Umbilical cord (tissue), 2 donors: ENCODE data around the gene AP2A2. TPM values are rescaled to one million over a fixed set of nuclear protein-coding genes. Genes with fewer than 3 reads are reported as not detected.
A peak's percentile ranks its signal among the peaks of the same experiment; 100 is the strongest.
"Not testable (repeated sequence)": the region's sequence is repeated elsewhere in the genome, so short reads cannot be mapped to it uniquely, and the experiment has no call there.

Experiments used
- DNase-seq: peaks from one replicate; pipeline ENCODE4 v3.0.0-alpha.2; 2015; ENCODE audit warnings: low spot score
- total RNA-seq: library from RNA; depleted of rRNA; stranded (reverse); fragments of >200 nt; gene quantifications from one replicate; pipeline ENCODE4 v1.2.3, GENCODE V29; 2014; ENCODE audit warnings: low replicate concordance; ENCODE audit not compliant: insufficient read depth

The AP2A2 gene
- total RNA-seq, 1 donor from 2014 or later = 24.1 TPM

DNA sequence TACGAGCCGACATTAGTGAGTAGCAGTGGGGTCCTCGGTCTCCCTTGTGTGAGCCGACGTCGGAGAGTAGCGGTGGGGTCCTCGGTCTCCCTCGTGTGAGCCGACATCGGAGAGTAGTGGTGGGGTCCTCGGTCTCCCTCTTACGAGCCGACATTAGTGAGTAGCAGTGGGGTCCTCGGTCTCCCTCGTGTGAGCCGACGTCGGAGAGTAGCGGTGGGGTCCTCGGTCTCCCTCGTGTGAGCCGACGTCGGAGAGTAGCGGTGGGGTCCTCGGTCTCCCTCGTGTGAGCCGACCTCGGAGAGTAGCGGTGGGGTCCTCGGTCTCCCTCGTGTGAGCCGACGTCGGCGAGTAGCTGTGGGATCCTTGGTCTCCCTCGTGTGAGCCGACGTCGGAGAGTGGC lies 49.7 kb downstream of the AP2A2 start:
- DNase-seq = not testable (repeated sequence)

DNA sequence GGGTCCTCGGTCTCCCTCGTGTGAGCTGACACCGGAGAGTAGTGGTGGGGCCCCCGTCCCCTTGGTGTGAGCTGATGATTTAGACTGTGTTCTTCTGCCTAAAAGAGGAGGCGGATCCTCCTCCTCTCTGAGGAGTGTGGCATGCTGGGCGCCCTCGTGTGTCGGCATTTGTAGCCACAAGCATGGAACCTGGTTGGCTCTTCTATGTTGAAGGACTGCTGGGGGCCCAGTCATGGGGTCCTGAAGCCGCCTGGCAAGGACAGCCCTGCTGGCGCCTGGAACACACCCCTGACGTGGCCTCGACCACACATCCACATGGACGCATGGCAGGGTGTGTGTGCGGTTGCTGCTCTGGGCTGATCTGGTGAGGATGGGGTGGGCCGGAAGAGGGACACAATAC lies 50.2 kb downstream of the AP2A2 start:
- DNase-seq = no peak

DNA sequence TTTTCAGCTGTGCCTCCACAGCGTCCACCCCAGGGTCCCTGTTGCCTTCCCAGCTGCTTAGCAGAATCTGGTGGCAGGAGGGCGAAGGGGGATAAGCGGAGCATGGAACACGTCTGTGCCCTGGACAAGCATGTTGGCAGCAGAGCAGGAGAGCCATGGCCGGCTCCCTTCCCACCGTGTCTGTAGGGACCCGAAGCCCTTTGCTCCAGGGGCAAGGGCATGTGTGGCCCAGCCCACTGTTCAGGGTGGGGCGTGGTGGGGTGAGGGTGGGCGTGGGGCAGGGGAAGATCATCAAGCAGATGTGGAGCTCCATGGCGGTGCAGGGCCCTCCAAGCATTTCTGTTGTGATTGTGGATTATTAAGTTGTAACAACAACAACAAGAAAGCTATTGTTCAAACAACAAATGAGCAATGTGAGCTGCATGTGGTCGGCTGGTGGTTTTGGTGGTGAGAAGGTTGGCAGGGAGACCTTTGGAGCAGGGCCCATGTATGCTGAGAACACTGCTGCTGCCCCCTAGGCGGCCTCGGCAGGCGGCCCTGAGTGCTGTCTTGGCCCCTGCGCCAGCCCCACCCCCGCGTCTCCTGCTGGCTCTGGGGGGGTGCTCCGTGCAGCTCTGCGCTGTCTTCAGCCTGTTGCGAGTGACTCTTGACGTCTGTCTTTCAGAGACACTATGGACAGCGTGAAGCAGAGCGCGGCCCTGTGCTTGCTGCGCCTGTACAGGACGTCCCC lies 50.9 kb downstream of the AP2A2 start:
- no peak for DNase-seq

DNA sequence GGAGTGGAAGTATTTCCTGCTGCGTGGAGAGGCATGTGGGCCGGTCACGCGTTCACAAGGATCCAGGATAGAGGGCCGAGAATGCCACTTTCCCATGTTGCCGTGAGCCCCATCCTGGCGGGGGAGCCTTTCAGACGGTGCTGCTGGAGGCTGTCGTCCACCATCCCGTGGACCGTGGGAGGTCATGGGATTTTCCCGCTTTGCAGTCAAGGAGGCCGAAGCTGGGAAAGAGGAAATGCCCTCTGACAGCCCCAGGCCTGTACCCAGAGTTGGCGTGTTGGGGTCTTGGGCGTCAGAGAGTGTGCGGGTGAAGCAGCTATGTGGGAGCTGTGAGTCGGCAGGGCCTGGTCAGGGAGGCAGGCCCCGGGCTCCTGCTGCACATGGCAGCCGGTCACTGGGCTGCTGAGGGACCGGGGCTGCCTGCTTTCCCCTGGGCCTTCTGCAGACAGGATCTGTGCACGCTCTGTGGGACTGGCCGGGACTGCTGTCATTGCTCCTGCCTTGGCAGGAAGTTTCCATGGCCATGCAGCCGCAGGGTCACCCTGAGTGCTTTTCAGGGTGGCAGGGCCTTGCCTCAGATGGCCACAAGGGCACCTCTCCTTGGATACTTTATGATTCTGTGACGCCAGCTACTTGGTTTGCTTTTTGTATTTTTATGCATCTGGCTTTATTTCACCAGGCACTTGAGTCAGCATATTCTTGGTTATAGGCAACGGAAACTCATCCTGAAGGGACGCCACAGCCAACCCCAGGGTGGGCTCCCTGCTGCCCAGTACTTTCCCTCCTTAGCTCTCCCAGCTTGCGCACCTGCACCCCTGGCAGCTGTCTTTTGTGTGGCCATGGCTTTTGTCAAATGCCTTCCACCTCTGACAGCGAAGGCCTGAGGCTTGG lies 52.4 kb downstream of the AP2A2 start:
- no peak for DNase-seq

DNA sequence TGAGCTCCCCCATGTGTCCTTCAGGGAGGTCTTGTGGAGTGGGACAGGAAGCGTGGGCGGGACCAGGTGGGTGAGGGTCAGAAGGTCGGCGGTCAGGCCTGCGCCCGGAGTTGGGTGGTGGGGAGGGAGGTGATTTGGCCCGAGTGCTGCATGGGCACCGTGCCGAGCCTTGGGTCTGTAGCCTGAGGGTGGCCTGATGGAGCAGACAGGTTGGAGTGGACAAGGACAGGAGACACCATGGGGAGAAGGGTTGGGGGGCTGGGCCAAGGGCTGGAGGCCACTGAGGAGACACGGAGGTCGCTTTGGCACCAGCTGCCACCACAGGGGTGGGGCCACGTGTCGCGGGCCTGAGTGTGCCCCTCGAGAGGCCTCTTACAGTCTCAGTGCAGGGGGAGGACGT lies 53.1 kb downstream of the AP2A2 start:
- no peak for DNase-seq

DNA sequence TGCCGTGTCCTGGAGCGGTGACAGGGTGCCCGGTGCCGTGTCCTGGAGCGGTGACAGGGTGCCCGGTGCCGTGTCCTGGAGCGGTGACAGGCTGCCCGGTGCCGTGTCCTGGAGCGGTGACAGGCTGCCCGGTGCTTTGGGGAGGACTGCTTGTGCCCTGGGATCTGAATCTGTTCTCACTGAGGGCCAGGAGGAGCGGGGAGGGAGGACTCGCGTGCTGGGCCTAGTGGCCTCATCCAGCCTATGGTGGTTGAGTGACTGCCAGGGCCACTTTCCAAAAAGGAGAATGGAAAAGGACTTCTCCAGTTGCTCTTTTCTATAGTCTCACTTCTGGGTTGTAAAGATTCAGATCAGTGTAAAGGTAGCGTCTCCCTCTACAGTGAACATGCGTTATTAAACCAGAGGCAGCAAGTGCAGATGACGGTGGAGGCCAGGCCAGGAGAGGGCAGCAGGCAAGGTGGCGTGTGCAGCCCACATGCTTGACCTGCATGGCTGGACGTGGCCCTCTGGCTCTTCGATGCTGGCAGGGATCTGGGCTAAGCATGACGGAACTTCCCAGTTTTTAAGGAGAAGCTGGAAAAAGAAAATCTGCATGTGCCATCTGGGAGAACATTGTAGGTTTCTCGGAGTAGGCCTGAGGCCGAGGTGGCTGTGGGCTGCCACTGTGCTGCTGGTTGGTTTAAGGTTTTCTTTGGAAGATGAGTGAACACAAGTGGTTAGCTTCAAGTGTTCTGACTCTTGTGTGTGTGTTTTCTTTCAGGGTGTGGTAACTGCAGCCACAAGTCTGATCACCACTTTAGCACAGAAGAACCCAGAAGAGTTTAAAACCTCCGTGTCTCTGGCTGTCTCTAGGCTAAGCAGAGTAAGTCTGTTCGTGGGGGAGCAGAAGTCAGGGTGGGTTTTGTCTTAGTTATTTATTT lies 55.0 kb downstream of the AP2A2 start:
- no peak for DNase-seq

DNA sequence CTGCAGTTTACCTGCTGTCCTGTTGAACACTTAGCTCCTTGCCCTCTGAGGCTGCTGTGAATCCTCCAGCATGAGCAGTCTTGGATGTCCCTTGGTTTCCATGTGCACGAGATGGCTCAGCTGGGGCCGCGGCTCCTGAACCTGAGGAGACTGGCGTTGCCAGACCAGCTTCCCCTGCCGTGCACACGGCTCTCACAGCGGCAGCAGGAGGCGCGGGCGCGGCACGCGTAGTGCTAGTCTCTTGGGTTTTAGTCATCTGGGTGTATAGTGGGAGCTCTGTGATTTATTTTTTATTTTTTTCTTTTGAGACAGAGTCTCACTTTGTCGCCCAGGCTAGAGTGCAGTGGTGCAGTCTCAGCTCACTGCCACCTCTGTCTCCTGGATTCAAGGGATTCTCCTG lies 56.1 kb downstream of the AP2A2 start:
- no peak for DNase-seq

DNA sequence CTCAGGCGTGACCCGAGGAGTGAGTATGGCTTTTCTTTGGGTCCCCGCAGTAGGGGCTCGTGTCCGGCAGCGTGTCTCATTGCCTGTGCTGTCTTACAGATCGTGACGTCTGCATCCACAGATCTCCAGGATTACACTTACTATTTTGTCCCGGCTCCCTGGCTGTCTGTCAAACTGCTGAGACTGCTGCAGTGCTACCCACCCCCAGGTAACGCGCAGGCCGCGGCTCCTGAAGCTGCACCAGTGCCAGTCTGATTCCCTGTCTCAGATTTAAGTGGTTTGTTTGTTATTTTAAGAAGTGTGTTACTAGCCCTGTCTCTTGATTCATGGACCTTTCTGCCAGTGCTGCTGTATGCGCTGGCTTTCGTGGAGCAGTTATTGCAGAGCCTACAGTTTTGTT lies 58.9 kb downstream of the AP2A2 start:
- no peak for DNase-seq

DNA sequence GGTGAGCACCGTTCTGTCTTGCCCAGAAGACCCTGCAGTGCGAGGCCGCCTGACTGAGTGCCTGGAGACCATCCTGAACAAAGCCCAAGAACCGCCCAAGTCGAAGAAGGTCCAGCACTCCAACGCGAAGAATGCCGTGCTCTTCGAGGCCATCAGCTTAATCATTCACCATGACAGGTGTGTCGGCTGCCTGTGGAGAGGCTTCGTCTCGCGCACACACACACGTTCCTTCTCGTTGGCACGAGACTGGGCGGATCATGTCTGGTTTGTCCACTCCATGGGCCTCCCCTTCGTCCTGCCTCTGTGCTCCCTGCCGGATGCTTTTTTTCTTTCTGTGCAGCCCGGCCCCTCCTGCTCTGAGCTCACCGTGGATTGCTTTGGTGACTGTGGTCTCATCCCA lies 59.7 kb downstream of the AP2A2 start:
- no peak for DNase-seq

DNA sequence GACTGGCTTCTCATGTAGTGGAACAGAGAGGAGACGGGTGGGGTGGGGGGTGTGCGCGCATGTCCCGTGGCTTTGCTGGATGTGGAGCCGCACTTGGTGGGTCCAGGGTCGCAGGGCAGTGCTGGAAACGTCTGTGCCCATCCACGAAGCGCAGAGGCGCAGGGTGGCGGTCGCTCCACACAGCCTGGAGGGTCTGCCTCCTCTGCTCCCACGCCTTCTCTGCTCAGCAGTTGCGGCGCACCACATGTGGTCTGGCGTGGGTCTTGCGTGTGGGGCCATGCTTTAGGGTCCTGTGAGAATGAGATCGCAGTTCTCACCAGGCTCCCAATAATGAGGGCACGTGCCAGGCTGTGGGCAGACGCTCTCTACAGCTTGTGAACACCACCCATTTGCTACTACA lies 60.2 kb downstream of the AP2A2 start:
- DNase-seq = no peak

DNA sequence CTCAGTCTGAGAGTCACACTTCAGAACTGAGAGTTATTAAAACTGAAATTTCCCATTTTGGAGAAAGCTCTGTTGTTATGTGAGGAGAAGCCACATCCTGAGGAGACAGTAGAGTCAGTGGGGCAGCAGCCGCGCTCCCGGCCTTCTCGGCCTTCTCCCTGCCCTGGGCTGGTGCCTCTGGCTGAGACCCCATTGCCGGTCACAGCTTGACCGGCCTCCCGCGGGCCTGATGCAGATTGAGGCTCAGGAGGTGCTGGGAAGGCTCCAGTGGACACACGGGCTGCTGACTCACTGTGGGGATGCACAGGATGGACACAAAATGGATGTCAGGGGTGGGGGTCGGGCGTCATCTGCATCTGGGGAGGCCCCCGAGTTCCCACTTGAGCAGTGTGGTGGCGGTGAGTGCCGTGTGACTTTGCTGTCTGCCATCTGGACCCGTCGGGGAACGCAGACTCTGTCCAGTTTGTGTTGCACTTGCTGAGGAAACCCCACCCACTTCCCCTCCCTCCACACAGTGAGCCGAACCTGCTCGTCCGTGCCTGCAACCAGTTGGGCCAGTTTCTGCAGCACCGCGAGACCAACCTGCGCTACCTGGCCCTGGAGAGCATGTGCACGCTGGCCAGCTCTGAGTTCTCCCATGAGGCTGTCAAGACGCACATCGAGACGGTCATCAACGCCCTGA lies 60.7 kb downstream of the AP2A2 start:
- peak; percentile 63 for DNase-seq

DNA sequence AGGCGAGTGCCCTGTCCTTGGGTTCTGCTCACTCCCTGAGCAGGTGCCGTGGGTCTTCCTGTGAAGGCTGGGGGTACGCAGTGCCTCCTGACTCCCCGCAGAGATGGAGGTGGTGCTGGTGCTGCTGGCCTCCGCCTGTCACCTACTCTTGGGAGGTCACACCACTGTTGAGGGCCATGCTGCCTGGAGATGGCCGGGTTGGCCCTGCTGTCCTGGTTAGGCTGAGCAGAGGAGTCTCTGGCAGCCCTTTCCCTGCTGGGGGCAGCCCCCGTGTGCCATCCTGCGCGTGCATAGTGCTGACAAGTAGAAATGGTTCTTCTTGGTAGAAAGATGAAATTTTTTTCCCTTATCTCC lies 61.3 kb downstream of the AP2A2 start:
- DNase-seq = no peak

DNA sequence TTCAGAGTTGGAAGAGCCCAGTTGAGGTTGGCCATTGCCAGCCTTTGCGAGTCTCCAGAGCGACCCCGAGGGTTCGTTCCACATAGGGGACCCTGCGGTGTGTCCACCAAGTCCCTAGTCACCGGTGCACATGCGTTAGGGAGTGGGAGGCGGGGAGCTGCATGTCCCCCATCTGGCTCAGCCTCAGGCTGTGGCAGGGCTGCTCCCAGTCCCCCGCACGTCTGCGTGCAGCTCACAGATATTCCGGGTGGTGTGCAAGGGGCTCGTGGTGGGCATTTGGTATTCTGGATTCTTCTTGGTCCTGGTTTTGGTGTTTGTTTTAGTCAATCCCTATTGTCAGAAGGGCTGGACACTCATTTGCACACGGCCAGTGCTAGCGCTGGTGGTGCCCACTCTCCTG lies 62.0 kb downstream of the AP2A2 start:
- DNase-seq = no peak

DNA sequence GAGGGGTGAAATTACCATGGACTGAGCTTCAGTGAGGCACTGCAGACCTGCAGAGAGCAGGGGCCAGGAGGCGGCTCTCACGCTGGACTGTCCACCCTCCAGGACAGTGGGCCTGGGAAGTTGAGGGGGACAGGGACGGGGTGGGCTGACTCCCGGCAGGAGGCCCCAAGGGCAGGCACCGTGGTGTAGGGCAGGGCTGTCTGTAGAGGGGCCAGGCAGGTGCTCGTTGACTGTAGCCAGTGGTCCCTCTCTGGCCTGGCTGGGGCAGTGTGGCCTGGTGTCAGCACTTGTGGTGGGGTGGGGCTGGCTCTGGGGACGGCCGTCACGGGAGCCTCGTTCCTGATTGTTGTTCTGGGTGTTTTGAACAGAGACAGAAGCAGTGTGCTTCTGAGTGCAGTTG lies 64.4 kb downstream of the AP2A2 start:
- no peak for DNase-seq

DNA sequence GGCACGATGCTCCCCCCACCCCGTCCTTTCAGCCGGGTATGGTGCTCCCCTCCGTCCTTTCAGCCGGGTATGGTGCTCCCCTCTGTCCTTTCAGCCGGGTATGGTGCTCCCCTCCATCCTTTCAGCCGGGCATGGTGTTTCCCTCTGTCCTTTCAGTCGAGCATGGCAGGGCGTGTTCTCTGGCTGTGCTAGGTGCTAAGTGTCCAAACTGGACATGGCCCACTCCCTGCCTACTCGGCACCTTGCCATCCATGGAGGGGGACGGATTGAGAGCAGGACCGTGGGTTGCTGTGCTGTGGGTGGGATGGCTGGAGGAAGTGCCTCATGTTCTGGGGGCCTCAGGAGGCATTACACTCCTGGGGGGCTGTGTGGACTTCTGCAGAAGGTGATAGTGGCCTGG lies 65.4 kb downstream of the AP2A2 start:
- no peak for DNase-seq

DNA sequence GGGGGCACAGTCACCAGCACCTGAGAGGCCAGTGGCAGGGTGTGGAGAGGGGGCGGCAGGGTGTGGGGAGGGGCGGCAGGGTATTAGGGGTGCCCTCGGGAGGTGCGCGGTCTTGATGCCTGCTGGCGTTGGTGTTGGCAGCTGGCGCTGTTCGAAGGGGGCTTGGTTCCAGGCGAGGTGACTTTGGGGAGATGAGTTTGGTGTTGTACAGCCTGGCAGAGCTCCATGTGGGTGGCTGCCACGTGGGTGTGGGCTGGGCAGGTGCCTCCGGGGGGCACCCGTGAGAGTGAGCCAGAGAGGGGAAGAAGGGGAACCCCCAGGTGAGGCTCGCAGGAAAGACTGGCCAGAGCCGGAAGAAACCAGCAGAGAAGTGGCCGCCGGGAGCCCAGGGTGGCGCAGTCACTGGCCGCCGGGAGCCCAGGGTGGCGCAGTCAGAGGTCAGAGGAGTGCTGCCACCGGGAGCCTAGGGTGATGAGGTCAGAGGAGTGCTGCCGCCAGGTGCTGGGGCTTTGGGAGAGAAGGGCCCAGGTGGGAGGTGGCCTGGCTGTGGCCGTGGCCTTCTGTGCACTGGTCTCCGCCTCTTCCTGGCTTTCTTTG lies 66.1 kb downstream of the AP2A2 start:
- no peak for DNase-seq

DNA sequence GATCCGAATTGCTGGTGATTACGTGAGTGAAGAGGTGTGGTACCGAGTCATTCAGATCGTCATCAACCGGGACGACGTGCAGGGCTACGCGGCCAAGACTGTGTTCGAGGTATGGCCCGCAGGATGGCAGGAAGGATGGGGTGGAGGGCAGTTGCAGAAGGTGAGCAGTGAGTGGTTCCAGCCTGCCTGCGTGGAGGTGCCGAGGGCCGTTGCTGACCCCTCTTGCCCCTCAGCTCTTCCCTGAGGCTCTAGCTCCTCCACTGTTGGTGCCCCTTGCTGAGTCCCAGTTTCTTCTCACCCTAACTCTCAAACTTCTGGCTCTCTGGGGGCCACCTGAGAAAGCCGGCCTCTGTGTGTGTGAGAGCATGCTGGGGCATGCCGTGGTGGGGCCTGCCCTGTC lies 66.9 kb downstream of the AP2A2 start:
- no peak for DNase-seq

DNA sequence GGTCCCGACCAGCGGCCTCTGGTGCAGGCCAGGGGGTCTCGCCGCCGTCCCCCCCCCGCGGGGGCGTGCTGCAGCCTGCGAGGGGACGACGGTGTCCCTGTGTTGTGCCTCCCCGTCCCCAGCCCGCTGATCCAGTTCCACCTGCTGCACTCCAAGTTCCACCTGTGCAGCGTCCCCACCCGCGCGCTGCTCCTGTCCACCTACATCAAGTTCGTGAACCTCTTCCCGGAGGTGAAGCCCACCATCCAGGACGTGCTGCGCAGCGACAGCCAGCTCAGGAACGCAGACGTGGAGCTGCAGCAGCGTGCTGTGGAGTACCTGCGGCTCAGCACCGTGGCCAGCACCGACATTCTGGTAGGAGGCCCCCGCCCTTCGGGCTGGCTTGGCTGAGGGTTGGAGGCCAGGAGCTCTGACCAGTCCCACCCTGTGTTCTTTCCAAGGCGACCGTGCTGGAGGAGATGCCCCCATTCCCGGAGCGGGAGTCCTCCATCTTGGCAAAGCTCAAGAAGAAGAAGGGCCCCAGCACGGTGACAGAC lies 68.0 kb downstream of the AP2A2 start:
- no peak for DNase-seq

DNA sequence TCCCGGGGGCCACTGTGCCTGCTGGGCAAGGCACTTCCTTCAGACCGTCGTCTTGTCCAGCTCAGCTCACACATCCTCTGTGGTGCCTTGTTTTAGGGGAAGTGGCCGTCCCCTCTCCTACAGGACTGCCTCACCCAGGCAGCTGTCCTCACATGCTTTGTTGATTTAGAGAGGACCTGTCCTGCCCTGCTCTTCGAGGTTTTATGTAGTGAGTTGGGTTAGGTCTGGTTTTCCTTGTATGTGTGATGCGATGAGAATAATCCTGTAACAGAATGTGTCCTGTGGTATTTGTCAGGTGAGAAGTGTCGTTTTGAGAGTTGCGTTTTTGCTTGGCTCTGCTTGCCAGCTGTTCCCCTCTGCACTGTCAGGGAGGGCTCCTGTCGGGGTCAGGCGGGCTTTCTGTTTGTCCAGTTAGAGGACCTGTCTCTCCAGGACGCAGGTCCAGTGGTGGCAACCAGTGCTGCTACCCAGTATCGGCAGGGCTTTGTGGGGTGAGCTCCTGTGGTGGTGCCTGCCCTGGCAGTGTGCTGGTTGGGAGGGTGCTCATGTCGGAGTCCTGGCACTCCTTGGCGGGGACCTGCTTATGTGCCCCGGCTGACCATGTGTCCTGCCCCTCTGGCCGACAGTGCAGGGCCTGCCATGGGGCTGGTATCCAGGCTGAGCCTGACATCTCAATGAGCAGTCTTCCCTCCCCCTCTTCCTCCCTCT lies 69.5 kb downstream of the AP2A2 start:
- no peak for DNase-seq

DNA sequence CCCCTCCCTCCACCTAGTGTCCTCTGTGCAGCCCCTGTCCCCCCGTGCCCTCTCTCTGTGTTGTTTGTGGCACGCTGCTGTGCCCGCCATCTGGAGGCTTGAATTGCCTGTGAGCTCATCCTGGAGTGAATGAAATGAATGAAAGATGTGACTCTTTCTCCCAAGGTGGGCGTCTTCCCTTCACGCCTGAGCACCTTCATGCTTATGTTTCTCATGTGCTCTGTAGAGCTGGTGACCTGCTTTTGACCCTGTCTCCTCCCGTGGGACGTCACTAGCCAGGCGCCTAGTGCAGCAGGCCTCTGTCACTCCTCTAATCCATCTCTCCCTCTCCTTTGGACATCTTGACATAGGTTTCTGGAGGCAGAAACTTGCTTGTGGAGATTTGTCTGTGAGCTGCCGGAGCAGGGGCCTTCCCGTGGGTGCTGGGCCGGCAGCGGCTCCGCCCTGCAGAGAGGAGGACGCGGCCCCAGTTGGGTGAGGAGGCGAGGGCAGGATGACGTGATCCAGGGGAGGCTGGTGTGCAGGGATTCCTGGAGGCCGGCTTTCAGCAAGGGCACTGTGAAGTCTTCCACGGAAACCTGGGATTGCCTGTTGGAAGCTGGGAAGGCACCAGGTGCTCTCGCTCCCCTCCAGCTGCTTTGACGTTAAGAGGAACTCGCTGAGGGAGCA lies 70.2 kb downstream of the AP2A2 start:
- peak; percentile 72 for DNase-seq
